GM18511 (cell line): ENCODE data around the gene ZMIZ1.

Source experiments
- ATAC-seq: cut with Tn5 transposase; IDR thresholded peaks from one replicate; pipeline ENCODE4 v1.9.1; 2021; ENCODE audit warnings: mild to moderate bottlenecking, moderate library complexity; ENCODE audit not compliant: unreplicated experiment

ZMIZ1 gene

DNA sequence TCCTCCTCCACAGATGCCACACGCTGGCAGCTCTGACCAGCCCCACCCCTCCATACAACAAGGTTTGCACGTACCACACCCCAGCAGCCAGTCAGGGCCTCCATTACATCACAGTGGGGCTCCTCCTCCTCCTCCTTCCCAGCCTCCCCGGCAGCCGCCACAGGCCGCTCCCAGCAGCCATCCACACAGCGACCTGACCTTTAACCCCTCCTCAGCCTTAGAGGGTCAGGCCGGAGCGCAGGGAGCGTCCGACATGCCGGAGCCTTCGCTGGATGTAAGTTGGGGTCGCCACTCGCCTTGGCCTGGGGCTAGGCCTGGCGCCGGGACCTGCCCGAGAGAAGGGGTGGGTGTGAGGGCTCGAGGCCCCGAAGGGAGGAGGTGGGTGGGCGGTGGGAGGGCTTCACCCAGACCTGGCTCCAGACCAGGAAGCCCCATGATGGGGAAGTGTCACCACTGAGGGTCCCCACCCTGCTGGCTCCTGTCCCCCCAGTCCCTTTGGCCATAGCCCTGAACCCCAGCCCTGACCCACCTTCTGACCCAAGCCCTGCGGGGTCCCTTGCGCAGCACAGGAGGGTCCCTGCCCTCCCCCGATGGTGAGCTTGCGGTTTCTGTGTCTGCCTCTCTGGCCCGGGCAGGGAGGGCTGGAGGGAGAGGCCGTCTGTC, 242.3 kb downstream of the ZMIZ1 start:
- no peak for ATAC-seq

DNA sequence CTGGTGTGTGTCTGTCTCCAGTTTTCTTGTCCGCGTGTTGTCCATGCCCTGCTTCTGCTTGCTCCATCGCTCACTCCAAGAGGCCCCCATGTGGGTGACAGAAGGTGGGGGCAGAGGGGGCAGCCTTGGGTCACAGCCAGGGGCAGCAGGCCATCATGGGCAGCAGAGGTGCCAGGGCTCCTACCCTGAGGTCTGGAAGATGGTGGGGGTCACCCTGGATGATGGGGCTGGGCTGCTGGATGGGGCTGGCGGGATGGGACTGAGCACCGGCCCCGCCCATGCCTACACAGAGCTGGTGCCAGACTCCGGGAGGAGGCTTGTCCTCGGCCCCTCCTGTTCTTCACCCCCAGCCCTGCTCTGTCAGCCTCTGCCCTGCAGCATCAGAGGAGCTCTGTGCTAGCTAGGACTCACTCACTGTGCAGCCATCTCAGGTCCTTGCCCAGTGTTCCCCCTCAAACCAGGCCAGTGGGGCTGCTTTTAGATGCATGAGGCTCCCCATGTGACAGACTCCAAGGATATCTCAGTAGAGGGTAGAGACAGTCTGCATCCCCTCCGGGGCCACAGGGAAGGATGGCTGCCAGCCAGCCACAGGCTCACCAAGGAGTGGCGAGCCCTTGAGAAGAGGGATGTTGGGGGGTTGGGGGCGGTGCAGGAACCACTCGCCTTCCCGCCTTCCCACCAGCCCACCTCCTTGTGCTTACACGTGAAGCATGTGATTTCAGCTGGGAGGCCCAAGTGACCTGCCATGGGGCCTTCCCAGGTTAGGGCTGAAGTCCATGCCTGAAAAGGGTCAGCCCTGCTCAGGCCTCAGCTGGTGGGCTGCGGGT, 243.0 kb downstream of the ZMIZ1 start:
- ATAC-seq = no peak

DNA sequence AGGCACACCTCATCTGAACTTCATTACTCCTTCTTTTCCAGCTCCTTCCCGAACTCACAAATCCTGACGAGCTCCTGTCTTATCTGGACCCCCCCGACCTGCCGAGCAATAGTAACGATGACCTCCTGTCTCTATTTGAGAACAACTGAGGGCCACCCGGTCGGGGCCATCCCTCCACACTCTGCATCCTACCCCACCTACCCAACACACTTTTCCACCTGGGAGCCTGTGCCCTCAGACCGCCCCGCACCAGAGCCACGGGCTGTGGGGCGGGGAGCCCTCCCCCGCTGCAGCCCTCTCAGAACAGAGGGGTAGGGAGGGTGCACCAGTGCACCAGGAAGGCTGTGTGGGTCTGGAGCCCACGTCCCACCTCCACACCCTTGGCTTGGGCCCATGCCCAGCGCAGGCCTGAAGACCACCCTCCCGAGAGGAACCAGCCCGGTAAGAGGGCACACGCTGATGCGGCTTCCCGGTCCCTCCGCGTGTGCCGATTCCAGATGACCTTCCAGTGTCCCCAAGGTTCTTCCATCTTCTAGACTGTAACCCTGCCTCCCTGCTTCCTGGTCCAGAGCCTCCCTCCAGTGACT, 243.9 kb downstream of the ZMIZ1 start:
- no peak for ATAC-seq

DNA sequence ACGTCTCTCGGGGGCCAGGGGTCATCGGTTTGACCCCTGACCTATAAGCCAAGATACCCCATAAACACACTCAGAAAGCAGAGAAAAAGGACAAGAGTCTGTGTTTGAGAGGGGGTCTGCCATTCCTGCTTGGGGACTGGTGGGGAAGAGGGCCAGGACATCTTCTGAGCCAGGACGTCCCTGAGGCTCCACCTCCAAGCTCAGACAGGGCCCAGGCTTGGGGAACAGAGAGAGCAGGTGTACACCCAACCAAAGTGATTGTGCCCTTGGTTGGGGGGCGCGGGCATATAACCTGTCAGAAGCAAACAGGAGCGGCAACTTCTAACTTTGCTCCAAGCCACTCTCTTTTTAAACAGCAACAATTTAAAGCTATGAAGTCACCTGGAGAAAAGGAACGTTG, 244.6 kb downstream of the ZMIZ1 start:
- ATAC-seq = no peak

DNA sequence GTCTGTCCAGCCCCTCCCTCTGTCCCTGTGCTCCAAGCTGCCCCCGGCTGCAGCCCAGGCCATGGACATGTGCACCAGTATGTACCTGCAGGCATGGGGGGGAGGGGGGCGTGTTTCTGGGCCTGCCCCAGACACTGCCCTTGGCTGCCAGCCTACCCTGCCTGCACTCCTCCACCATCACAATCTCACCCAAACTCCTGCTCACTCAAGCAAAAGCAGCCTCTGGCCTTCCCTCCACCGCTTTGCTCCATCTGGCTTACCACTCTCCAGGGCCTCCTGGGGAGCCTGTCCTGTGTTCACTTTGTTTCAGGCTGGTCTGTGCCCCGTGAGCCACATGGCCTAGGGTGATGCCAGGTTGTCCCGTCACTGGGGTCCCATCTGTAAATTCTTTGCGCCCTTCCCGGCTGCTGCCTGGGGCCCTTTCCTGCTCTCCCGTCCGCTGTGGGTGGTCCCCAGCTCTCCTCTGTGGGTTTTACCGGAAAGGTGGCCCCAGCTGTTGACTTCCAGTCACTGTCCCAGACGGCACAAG, 245.2 kb downstream of the ZMIZ1 start:
- no peak for ATAC-seq

DNA sequence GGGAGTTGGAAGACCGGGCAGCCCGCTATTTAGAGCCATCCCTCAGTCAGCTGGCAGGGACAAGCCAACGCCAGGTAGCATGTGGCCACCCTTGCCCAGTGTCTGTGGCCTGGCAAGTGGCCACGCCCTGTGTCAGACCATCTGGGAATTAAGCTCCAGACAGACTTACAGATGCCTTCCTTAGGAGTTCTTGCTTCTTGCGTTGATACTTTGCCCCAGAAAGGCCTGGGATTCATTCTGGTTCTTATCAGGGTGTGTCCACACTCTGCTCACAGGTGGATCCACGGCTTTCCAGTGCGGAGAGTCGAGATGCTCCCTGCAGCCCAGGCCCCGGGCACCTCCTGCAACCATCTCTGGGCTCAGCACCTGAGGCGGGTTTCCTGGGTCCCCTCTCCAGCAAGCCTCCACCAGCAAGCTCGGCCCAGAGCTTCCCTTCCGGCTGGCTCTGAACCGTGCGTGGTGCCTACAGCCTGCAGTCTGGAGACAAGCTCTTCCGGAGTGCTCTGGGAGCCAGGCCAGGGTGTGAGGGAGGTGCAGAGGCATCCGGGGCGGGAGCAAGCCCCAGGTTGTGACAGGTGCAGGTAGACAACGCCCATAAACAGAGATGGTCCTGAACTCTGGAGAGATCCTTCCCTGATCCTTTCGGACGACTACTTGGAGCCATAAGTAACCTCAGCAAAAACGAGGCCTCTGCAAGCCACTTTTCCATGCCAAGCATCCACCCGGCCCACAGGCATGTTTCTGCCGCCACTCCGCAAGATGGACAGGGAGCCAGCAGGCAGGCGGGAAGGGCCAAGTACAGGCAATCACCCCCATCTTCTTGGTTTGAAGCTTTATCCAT, 246.2 kb downstream of the ZMIZ1 start:
- ATAC-seq = no peak

DNA sequence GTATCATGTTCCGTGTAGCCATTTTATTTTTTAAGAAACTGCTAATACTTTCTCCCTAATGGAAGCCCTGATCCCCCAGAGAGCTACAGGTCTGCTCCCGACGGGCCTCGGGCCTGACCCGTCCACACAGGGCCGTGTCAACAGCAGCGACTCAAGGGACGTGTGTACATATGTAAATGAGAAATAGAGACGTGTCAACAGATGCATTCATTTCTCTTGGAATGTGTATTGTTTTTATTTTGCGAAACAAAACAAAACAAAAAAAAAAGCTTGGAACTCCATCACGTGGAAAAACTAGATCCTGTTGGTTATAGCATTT, 246.8 kb downstream of the ZMIZ1 start:
- ATAC-seq = no peak

DNA sequence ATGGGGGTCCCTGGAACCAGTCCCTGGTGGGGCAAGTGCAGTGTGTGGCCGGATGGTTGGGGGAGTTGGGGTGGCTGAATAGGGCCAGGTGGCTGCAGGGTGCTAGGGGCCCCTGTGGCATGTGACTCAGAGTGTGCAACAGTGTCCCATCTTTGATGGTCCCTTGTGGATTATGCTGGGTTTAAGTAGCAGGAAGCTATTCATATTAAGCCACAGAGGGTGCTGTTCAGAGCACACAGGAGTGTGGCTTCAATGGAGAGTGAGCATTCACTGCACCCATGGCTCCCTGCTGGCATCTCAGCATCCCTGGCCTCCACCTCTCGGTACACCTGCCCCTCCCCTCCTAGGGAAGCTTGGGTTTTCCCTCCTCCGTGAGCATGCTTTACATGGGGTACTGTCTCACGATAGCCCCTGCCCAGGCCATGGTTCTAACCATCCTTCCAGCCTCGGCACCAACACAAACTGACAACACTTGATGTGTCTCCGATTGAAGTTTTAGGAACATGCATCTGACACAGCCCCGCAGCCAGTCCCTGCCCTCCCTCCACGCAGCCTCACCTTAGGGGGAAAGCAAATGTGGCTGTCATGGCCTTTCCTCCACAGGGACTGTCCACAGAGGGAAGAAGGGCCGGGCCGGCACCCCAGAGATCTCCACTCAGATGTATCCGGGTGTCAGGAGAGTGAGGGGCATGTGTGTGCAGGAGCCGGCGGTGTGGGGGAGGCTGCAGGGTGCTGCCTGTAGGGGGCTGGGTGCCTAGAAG, 248.1 kb downstream of the ZMIZ1 start:
- ATAC-seq = peak; percentile 84

DNA sequence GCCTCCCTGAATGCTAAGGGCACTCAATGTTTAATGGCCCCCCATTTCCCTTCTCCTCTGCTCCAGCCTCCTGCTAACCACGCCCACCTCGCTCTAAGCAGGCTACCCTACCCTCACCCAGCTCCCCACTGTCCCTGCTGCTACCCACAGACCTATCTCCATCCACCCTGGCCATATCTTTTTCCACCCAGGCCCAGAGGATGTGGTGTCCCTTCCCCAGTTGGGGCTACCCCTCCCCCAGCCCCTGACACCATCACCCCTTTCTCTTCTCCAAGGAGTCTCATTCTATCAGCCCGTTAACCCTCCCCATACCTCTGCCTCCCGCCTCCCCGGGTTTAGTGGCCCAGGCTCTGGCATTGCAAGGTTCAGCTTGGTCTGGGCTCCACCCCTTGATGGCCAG, 249.6 kb downstream of the ZMIZ1 start:
- no peak for ATAC-seq

DNA sequence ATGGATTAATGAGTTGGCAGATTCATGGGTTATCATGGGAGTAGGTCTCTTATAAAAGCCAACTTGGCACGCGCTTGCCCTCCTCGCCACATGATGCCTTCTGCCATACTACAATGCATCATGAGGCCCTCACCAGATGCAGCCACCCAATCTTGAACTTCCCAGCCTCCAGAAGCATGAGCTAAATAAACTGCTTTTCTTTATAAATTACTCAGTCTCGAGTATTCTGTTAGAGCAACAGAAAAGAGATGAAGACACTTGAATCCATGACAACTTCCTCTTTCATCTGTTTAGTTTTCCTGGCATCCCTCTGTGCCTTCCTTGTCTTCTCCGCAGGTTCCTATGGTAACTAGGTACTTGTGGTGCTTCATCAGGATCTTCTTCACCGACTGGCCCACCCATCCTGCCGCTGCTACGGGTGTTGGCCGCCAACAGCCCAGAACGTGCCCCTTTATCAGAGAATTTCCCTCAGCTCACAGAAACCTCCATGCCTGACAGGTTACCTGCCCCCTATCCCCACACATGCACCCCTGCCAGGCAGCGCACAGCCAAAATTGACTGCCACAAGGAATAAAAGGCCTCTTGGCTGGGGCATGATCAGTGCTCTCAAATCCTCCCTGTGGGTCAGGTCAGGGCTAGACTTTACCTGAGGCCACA, 250.5 kb downstream of the ZMIZ1 start:
- ATAC-seq = no peak

DNA sequence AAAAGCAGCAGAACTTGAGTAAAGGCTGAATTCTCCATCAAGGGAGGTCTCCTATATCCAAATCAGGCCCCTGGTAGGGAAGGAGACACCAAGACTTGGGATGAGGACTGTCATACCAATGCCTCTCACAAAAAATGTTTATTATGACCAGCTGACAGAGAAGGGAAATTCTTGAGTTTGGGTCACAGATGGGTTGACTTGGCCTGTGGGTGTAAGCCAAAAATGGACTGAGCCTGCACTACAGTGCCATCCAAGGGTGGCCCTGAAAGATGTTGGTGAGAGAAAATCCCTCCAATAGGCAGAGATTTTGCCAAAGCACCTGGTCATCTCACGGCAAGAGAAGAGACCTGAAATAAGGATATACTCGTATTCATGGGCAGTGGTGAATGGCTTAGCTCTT, 251.6 kb downstream of the ZMIZ1 start:
- ATAC-seq = no peak

DNA sequence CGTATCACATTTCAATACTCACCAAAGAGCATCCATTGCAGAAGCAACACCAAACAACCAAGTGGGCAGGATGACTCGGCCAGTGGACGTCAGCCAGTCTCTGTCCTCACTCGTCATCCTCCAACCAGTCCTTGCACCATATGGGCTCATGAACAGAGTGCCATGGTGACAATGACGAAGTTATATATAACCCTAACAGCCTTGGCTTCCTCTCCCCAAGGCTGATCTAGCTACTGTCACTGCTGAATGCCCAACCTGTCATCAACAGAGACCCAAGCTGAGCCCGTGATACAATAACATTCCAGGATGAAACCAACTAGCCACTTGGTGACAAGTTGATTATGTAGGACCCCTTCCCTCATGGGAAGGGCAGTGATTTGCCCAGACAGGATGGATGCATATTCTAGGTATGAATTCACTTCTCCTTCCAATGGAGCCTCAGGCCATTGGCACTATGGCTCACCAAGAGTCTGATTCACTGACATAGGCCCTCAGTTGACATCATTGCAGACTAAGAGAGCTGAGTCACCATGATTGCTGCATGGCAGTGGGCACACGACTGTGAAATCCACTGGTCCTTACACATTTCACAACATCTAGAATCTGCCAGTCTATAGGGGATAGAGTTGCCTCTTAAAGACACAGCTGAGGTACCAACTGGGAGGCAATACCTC, 252.2 kb downstream of the ZMIZ1 start:
- ATAC-seq = no peak

DNA sequence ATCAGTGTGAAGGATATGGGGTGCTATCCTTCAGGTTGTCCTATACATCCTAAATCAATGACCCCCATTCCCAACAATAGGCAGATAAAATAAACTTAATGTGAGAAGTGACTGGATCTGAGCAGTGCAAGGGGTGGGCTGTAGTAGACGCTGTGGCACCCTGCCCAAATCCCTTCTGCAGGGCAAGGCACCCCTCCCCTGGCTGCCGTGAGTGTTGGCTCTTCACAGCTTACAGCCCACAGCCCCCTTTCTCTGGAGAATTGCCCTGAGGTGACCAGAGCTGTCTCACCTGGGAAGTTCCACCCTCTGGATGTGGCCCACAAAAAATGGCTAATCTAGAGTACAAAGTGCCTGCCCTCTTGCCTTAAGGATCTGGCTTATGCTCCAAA, 252.7 kb downstream of the ZMIZ1 start:
- ATAC-seq = no peak

DNA sequence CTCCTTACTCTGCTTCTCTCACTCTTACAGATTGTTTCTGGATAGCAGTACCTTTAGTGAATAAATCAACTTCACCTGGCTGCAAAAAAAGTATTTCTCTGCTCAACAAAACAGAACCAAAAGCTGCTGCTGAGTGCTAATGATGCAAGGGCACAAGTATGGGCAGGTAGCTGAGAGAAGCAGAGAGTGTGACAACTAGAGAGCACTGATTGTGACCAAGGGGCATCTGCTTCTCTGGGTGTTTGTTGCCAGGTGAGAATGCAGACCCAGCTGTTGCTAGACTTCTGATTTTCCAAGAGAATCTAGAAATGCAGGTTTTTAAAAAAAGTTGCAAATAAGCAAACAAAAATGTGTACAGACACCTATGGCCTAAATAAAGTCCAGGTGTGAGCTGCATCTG, 253.2 kb downstream of the ZMIZ1 start:
- ATAC-seq = no peak

DNA sequence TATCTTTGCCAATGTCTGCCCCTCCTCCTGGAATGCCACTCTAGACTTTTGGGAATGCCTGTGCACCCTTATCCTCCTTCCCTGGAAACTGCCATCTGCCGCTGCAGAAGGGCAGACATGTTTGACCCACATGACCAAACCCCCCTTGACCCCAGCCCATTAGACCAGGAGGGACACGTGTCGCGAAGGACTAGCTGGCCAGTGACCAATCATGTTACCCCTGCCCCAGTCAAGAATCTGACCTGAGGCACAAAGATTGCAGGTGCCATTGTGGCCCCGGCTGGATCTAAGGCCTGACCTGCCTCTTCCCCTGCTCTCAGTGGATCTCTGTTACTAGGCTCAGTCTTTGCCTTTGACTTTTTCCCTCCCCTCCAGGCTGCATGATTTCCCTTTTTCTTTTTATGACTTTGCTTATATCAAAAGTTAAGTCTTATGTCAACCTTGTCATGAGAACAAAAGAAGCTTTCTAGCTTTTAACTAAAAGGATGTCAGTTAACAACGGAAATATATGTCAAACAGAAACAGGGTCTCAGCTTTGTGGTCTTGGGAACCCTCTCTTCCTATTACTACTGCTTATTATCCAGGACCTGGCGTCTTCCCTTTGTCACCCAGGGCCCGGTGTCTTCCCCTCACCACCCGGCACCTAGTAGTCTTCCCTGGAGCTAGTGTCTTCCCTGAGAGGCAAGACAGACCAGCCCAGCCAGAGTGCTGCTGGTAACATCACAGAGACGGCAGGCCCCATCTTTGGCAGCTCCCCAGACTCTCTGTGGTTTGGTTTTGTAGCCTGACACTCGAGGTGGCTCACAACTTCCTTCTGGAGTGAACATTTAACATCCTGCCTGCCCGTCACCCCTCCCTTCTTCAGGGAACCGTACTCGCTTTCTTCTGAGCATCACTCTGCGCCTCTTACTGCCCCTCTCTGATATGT, 254.1 kb downstream of the ZMIZ1 start:
- ATAC-seq = peak; percentile 70

DNA sequence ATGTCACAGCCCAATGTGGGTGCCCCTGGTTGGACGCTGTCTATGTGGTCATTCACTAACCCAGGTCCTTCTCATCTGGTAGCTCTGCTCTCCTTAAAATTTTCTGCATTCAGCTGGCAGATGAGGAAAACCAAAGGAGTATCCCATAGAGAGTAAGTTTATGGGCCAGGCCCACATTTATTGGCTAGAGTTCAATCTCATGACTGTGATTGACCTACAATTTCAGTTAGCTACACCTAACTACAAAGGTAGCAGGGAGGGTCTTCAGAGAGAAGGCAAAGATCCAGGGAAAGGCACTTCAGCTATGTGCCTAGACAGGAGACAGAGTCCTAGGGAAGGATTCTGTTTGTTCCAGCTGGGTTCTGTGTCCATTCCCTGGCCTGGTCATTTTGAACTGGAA, 254.8 kb downstream of the ZMIZ1 start:
- no peak for ATAC-seq

DNA sequence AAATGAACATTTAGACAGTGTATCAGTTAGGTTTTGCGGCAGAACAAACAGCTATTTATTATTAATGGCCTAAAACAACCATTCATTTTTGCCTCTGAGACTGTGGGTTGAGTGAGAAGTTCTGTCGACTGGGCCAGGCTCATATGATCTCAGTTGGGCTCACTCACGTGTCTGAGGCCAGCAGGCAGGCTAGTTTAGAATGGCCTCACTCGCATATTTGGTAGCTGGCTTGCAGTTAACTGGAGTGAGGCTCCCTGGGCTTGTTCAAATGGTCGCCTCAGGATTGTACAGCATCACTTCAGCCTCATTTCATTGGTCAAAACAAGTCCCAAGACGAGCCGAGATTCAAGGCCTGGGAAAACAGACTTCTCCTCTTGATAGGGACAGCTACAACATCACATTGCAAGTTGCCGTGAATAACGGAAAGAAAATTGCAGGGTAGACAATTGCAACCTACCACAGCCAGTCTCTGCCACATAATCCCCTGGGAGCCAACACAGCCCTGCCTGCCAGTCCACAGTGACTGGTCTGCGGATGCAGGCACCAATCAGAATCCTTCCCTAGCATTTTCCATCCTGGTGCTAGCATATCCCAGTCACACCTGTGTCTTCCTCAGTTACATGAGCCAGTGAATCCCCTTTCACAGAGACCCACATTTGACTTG, 255.4 kb downstream of the ZMIZ1 start:
- ATAC-seq = no peak
